Astrocyte of the cerebellum (primary cell): Measurements from ENCODE around the gene ATXN1.
"Not testable (repeated sequence)": the region's sequence is repeated elsewhere in the genome, so short reads cannot be mapped to it uniquely, and the experiment has no call there.

Experiments
- DNase-seq: peaks from one replicate; pipeline ENCODE4 v3.0.0-alpha.2; 2011; ENCODE audit warnings: low read depth
- H3K4me3 ChIP-seq: 2 replicates; pipeline ENCODE4 v1.5.1; 2011; ENCODE audit warnings: mild to moderate bottlenecking, low read depth, low read length, moderate library complexity
- CTCF ChIP-seq: IDR thresholded peaks from 2 replicates; pipeline ENCODE4 v1.5.1; 2012; ENCODE audit warnings: low read length, low read depth, moderate library complexity, mild to moderate bottlenecking; ENCODE audit errors: missing control alignments
- in situ Hi-C: cut with HindIII; loops from 2 replicates; pipeline ENCODE4 v1.10.0; 2017; ENCODE audit warnings: low sequenced_read_pairs

ATXN1 gene

GRCh38 chr6:16711546-16712254 is 49.6 kb downstream of the ATXN1 start:
- no peak for TF ChIP-seq CTCF
- no peak overlapping the region for H3K4me3 ChIP-seq
- in situ Hi-C loops: no loop called here
- DNase-seq: no peak

- no peak for TF ChIP-seq CTCF
- H3K4me3 ChIP-seq: no peak overlapping the region
- DNase-seq: no peak
- in situ Hi-C loops: no loop called here
Measured at GRCh38 chr6:16706911-16707783, 54.1 kb downstream of the ATXN1 start.

- H3K4me3 ChIP-seq, in situ Hi-C loops, DNase-seq: not testable (repeated sequence)
Measured at GRCh38 chr6:16706491-16706890, 54.8 kb downstream of the ATXN1 start.

- no peak for DNase-seq
- in situ Hi-C loops: no loop called here
- no peak overlapping the region for H3K4me3 ChIP-seq
- no peak for TF ChIP-seq CTCF
Measured at GRCh38 chr6:16706029-16706428, 55.2 kb downstream of the ATXN1 start.

- in situ Hi-C loops: no loop called here
- TF ChIP-seq CTCF: no peak
- no peak overlapping the region for H3K4me3 ChIP-seq
- no peak for DNase-seq
Measured at GRCh38 chr6:16705081-16705993, 55.9 kb downstream of the ATXN1 start.

- TF ChIP-seq CTCF: no peak
- in situ Hi-C loops: no loop called here
- H3K4me3 ChIP-seq: no peak overlapping the region
- DNase-seq: no peak
Measured at GRCh38 chr6:16704401-16705045, 56.7 kb downstream of the ATXN1 start.

GRCh38 chr6:16702627-16703378 is 58.5 kb downstream of the ATXN1 start:
- in situ Hi-C loops, DNase-seq, H3K4me3 ChIP-seq: not testable (repeated sequence)
